ENCODE data around the gene ABCC8. TPM values are rescaled to one million over a fixed set of nuclear protein-coding genes. Genes with fewer than 3 reads are reported as not detected.
A peak's percentile ranks its signal among the peaks of the same experiment; 100 is the strongest.

ABCC8 gene
- total RNA-seq, 1 experiment from 2014 or later: not detected

- POLR2A ChIA-PET (ENCODE audit: unreplicated experiment): no interaction called here
These were observed 87.3 kb downstream of the ABCC8 start for GRCh38 chr11:17389211-17389956.

GRCh38 chr11:17388609-17389210 lies 87.9 kb downstream of the ABCC8 start, which contains the start of gene KCNJ11:
TSS of gene KCNJ11 (minus strand) at chr11:17388659. CDS start at chr11:17388091, 568 bp downstream.
- intact Hi-C loops (cut with micrococcal nuclease; ENCODE audit: unreplicated experiment): loop anchor here (1.0 to 5.0 kb wide), 2 partner anchors 91 to 589 kb away; no protein-coding TSS in a partner anchor
- 0 out of 2 replicates have a peak, but pooled peaks have one; percentile 5 for TF ChIP-seq CTCF (conservative IDR thresholded peaks at IDR 0.05)
- TF ChIP-seq EZH2 (IDR thresholded peaks at IDR 0.05; ENCODE audit: low read depth): no peak
- no peaks in the 10 kb centered on the region for H3K79me2 ChIP-seq (ENCODE audit: low read depth)
- H3K4me2 ChIP-seq: peak within 1 kb of the TSS; percentile 81
- BruUV-seq (replicated peaks): no TSS peak
- H4K20me1 ChIP-seq (ENCODE audit: insufficient read depth): peaks cover under 1% of the 10 kb centered on the region; the same call in 1 of the 2 replicates
- peaks cover 4% of the 10 kb centered on the region for H3K27me3 ChIP-seq (ENCODE audit: insufficient read depth, low read depth)
- H3K27ac ChIP-seq: no peak within 1 kb of the TSS
- peak within 1 kb of the TSS; percentile 84; the same call in 1 of the 2 replicates for H2AFZ ChIP-seq
- ChIA-PET CTCF (interaction anchor here (0.7 kb wide), 1 partner anchor 18 kb away, joined by 17 read pairs; no protein-coding TSS in a partner anchor), POLR2A (ENCODE audit: unreplicated experiment) (interaction anchor here (0.7 kb wide), 1 partner anchor 433 kb away, joined by 4 read pairs; no protein-coding TSS in a partner anchor)
- DNase-seq: peak in 1 of 2 experiments; percentile 10
- peak within 1 kb of the TSS; percentile 82 for H3K4me3 ChIP-seq
- no peaks in the 10 kb centered on the region for H3K36me3 ChIP-seq (ENCODE audit: low read depth)
- H3K4me1 ChIP-seq (replicated peaks; ENCODE audit: insufficient read depth): no peaks in the 10 kb centered on the region
- no peaks in the 10 kb centered on the region for H3K9me2 ChIP-seq (ENCODE audit: insufficient read depth)
- no peaks in the 10 kb centered on the region for H3K9me3 ChIP-seq (ENCODE audit: insufficient read depth, low read depth)
- H3F3A ChIP-seq (ENCODE audit: insufficient read depth, low read depth): 0 out of 2 replicates have a peak, but pooled peaks cover 5% of the 10 kb centered on the region

More at GRCh38 chr11:17389211-17389956, 87.3 kb downstream of the ABCC8 start:
- TF ChIP-seq CTCF (conservative IDR thresholded peaks at IDR 0.05) (peak; percentile 64), EZH2 (IDR thresholded peaks at IDR 0.05; ENCODE audit: low read depth) (no peak)
- H3K4me3 ChIP-seq: peak overlapping the region; percentile 82
- H2AFZ ChIP-seq: peak overlapping the region; percentile 84; the same call in 1 of the 2 replicates
- CTCF ChIA-PET: interaction anchor here (0.6 to 0.7 kb wide), 3 partner anchors 19 to 140 kb away, joined by 4 to 17 read pairs (median 6); no protein-coding TSS in a partner anchor
- H3K9me2 ChIP-seq (ENCODE audit: insufficient read depth): no peaks in the 10 kb centered on the region
- no peaks in the 10 kb centered on the region for H3K9me3 ChIP-seq (ENCODE audit: insufficient read depth, low read depth)
- peaks cover 8% of the 10 kb centered on the region for H3K27me3 ChIP-seq (ENCODE audit: insufficient read depth, low read depth)
- intact Hi-C loops (cut with micrococcal nuclease; ENCODE audit: unreplicated experiment): loop anchor here (1.0 to 5.0 kb wide), 2 partner anchors 90 to 588 kb away; no protein-coding TSS in a partner anchor
- 0 out of 2 replicates have a peak, but pooled peaks cover 5% of the 10 kb centered on the region for H3F3A ChIP-seq (ENCODE audit: insufficient read depth, low read depth)
- peak; percentile 53 to 64 for DNase-seq
- H3K4me2 ChIP-seq: peak overlapping the region; percentile 81
- no peaks in the 10 kb centered on the region for H3K4me1 ChIP-seq (replicated peaks; ENCODE audit: insufficient read depth)
- no peaks in the 10 kb centered on the region for H3K36me3 ChIP-seq (ENCODE audit: low read depth)
- H3K27ac ChIP-seq: no peak overlapping the region
- no peaks in the 10 kb centered on the region for H3K79me2 ChIP-seq (ENCODE audit: low read depth)
- no TSS peak for BruUV-seq (replicated peaks)
- no peaks in the 10 kb centered on the region; the same call in 1 of the 2 replicates for H4K20me1 ChIP-seq (ENCODE audit: insufficient read depth)

GRCh38 chr11:17387811-17388210 lies 88.8 kb downstream of the ABCC8 start:
- H2AFZ ChIP-seq: no peak overlapping the region
- 0 out of 2 replicates have a peak, but pooled peaks cover 5% of the 10 kb centered on the region for H3F3A ChIP-seq (ENCODE audit: insufficient read depth, low read depth)
- H4K20me1 ChIP-seq (ENCODE audit: insufficient read depth): peaks cover 6% of the 10 kb centered on the region; the same call in 1 of the 2 replicates
- CTCF ChIA-PET: no interaction called here
- no peak for TF ChIP-seq CTCF (conservative IDR thresholded peaks at IDR 0.05)
- no peak for TF ChIP-seq EZH2 (IDR thresholded peaks at IDR 0.05; ENCODE audit: low read depth)
- H3K4me1 ChIP-seq (replicated peaks; ENCODE audit: insufficient read depth): no peaks in the 10 kb centered on the region
- POLR2A ChIA-PET (ENCODE audit: unreplicated experiment): no interaction called here
- H3K36me3 ChIP-seq (ENCODE audit: low read depth): no peaks in the 10 kb centered on the region
- BruUV-seq (replicated peaks): no TSS peak
- H3K4me3 ChIP-seq: no peak overlapping the region
- peaks cover 4% of the 10 kb centered on the region for H3K27me3 ChIP-seq (ENCODE audit: insufficient read depth, low read depth)
- H3K79me2 ChIP-seq (ENCODE audit: low read depth): no peaks in the 10 kb centered on the region
- no peak overlapping the region for H3K4me2 ChIP-seq
- H3K9me3 ChIP-seq (ENCODE audit: insufficient read depth, low read depth): no peaks in the 10 kb centered on the region
- intact Hi-C loops (cut with micrococcal nuclease; ENCODE audit: unreplicated experiment): loop anchor here (5.0 kb wide), 1 partner anchor 589 kb away; no protein-coding TSS in a partner anchor
- DNase-seq: no peak
- H3K27ac ChIP-seq: no peak overlapping the region
- H3K9me2 ChIP-seq (ENCODE audit: insufficient read depth): no peaks in the 10 kb centered on the region
